Suprapubic skin (tissue), 4 donors: ENCODE data around the gene AKAP13.

Experiments used
- CTCF ChIP-seq, 2 donors: fragments of 200-600 bp in 1 of 2; fragments of 450-650 bp in 1 of 2; sonication (generic) in 1 of 2; IDR thresholded peaks; one replicate each; pipeline ENCODE4 v1.5.1; 2016 to 2019; ENCODE audit warnings: antibody characterized with exemption in 2 of 2, mild to moderate bottlenecking in 1 of 2, moderate library complexity in 1 of 2
- POLR2A ChIP-seq, 2 donors: fragments of 450-650 bp; IDR thresholded peaks; one replicate each; pipeline ENCODE4 v1.6.1; 2017; ENCODE audit warnings: antibody characterized with exemption in 2 of 2, mild to moderate bottlenecking in 2 of 2, moderate library complexity in 2 of 2
- POLR2AphosphoS5 ChIP-seq, 3 donors: sonication (generic); formaldehyde crosslinking; IDR thresholded peaks; one replicate each; pipeline ENCODE4 v1.6.1; 2017; ENCODE audit warnings: antibody characterized with exemption in 3 of 3

- TF ChIP-seq CTCF (IDR thresholded peaks at IDR 0.05) (no peak), POLR2A (IDR thresholded peaks at IDR 0.05) (no peak), POLR2AphosphoS5 (IDR thresholded peaks at IDR 0.05) (no peak)
Observed at GRCh38 chr15:85455891-85456290, 75.5 kb downstream of the AKAP13 start.
